Hematopoietic multipotent progenitor cell treated with erythropoietin and hydrocortisone succinate and interleukin-3 and kit ligand, for 4 days (in vitro differentiated cells): Measurements from ENCODE around the gene ENPP6.

Source experiments
- DNase-seq: peaks from one replicate; pipeline ENCODE4 v3.0.0-alpha.2; 2015

ENPP6 gene

DNA sequence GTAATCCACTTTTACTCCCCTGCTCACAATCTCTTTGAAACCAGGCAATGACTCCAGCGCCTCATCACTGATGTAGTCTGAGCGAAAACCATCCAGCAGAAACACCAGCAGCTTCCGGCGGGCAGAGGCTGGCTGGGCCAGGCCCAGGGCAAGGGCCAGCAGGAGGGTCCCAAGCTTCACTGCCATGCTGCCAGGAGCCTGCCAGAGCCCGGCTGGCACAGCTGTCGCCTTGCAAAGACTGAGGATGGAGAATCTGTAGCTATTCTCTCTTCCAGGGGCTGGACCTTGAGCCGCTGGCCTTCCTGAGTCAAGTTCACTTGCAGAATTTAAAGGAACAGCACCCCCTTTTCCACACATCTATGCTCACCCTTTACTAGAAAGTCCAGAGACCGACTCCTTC is at the start of gene ENPP6:
TSS of gene ENPP6 (minus strand) at position 240 of the 400 bp plus-strand sequence. CDS start at position 186, 54 bp downstream.
- no peak for DNase-seq

DNA sequence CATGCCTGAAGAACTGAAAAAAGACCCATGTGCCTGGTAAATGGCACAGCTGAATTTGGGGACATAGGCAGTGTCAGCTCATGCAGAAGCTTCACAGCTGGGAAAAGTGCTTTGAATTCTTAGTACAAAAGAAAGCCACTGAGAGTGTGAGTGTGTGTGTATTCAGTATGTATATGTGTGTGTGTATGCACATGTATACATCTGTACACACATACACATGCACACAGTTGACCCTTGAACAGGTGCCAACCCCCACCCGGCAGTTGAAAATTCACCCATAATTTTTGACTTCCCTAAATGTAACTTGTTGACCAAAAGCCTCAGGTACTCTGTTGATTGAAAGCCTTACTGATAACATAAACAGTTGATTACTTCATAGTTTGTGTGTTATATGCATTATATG is 49.5 kb upstream of the ENPP6 start:
- DNase-seq, result no peak

DNA sequence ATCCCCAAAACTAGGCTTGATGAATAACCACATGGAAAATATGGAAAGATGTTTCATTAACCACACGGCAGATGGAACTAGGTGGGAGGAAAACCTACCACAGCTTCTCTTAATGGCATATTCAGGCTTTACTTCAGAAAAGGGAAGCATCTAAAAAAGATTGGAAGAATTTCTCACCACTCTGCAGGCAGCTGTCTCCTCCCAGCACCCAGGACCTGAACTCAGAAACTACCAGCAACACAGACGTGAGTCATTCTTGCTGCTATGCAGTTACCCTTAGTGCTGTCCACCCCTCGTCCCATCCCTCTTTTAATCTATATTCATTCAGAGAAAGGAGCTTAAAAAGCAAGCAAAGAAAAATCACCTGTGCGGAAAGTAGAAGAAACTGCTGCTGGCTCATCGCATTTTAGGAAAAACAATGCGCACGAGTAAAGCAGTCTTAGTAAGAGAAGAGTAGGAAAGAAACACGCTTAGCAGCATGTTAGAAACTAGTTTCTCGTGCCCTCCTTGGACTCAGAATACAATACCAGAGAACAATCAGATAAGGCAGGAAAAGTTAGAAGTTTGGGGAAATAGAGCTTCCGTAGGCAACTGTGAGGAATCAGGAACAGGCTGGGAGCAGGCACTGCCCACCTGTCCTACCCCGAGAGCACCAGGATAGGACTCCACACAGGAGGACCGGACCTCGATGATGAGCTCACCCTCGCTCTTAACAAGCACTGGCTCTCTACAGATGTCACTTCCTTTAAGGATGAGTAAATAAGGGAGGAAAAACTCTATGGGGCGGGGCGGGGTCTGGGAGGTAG is 48.1 kb upstream of the ENPP6 start:
- DNase-seq, result peak; percentile 25

DNA sequence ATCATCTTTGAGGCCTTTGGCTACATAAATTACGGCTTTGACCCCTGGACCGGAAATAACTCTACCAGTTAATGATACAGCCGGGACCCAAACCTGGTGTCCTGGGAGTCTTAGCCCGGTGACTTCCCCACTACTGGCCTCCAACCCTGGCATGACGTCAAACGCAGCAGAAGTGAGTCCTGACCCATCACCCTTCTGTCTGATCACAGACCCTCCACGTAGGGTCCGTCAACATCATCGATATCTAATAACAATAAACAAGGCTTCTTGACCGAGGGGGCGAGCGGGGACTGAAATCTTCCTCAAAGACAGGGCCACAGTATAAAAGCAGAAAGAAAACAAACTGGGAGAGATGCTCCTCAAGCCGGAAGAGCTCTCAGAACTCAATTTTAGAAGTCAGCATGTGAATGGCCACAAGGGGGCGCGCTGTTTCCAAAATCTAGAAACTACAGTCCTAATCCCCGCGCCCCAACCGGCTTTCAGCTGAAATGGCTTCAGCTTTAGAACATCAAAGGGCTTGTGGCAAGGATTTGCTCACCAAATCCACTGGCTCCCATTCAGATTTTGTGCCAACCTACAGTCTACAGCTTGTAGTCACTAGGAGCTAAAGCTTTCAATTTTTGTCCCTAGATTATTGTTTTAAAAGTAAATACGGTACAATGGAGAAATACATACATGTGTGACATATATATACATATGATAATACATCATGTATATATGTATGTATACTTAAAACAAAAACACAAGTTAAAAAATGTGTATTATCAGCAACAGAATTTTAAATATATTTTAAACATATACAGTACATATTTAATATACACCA is 46.4 kb upstream of the ENPP6 start:
- DNase-seq, result peak; percentile 97

GRCh38 chr4:184263461-184263860 is 45.8 kb upstream of the ENPP6 start:
- DNase-seq, result no peak

DNA sequence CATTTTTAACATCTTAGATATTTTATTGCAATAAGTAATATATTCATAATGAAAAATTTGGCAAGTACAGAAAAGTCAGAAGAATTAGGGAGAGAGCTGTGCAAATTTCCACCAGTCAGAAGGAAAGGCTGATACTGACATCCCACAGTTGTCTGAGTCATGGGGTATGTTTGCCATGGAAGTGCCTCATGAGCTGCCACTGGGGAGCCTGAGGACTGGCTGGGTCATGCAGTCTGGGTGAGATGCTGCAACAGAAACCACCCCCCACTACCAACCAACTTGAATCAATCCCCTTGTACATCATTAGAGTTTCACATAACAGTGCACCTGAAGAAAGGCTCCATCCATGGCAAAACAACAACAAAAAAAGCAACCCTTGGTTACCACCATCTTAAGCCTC is 45.2 kb upstream of the ENPP6 start:
- no peak for DNase-seq

GRCh38 chr4:184261246-184261645 is 43.6 kb upstream of the ENPP6 start:
- no peak for DNase-seq

DNA sequence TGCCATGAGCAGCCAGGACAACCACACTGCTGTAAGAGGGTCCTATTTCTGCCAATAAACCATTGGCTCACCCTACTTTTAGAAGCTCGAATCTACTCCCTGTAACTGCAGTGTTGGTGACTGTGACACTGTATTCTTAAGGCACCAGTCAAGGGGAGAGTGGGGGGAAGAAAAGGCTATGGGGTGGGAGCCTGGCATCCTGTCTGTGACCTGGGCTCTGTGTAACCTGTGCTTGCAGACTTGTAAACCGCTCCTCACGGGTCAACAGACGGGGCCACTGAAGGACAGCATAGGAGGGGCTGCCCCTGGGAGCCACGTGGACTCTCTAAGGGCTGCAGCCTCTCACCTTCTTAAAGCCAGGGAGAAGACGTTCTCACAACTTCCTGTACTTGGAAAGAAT is 42.2 kb upstream of the ENPP6 start:
- DNase-seq, result no peak

DNA sequence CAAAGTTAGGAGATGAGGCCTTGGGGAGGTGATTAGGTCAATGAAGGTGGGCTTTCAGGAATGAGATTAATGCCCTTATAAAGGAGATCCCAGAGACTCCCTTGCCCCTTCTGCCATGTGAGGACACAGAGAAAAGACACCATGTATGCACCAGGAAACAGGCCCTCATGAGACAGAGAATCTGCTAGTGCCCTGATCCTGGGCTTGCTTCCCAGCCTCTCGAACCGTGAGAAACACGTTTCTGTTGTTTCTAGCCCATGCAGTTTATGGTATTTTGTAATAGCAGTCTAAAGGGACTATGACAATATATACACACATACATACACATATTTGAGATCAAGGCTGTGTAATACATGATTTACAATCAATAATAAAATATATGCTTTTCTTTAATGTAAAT is 41.4 kb upstream of the ENPP6 start:
- no peak for DNase-seq

DNA sequence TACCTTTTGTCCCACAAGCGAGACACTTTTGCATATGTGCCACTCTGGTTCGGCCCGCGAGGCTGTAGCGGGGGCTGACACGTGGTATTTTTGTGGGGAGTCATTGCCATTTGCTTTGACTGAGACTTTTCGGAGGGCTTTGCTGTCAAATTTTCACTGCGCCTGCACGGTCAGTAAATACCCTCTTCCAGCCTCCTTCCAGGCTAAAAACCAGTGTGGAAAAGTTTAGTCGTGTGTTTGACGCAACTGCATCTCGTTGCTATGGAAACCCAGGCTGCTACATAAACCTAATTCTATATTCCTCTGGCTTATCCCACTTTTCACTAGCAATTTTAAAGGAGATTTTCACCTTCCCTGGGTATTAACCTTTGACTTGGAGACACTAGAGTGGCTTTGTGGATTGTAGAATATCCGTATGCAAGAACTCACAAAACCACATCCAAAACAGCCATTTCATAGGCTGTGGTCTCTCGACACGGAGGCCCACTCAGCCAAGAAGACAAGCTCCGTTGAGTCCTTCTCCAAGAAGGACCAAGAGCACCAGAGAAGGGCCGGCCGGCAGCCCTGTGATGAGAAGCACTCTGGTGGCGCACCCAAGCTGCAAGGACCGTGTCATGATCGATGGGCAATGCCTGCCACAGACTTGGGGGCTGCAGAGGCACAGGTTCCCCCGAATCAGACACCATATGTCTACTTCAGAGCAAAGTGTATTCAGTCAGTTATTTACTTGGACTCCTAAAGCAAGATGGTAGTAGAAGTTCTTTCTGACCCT is 38.4 kb upstream of the ENPP6 start:
- DNase-seq, result no peak

- DNase-seq, result no peak
These were observed 37.7 kb upstream of the ENPP6 start for GRCh38 chr4:184255361-184255760.

DNA sequence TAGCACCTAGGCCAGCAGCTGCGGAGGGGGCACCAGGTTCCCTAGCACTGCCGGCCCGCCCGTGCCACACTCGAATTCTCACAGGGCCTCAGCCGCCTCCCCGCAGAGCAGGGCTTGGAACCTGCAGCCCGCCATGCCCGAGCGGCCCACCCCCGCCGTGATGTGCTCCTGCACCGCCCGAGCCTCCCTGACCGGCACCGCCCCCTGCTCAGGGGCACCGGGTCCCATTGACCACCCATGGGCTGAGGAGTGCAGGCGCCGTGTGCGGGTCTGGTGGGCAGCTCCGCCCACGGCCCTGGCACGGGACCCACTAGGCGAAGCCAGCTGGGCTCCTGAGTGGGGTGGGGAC is 35.4 kb upstream of the ENPP6 start:
- no peak for DNase-seq

GRCh38 chr4:184252136-184253071 is 34.7 kb upstream of the ENPP6 start:
- DNase-seq, result no peak

GRCh38 chr4:184251670-184251980 is 34.0 kb upstream of the ENPP6 start:
- DNase-seq, result no peak

DNA sequence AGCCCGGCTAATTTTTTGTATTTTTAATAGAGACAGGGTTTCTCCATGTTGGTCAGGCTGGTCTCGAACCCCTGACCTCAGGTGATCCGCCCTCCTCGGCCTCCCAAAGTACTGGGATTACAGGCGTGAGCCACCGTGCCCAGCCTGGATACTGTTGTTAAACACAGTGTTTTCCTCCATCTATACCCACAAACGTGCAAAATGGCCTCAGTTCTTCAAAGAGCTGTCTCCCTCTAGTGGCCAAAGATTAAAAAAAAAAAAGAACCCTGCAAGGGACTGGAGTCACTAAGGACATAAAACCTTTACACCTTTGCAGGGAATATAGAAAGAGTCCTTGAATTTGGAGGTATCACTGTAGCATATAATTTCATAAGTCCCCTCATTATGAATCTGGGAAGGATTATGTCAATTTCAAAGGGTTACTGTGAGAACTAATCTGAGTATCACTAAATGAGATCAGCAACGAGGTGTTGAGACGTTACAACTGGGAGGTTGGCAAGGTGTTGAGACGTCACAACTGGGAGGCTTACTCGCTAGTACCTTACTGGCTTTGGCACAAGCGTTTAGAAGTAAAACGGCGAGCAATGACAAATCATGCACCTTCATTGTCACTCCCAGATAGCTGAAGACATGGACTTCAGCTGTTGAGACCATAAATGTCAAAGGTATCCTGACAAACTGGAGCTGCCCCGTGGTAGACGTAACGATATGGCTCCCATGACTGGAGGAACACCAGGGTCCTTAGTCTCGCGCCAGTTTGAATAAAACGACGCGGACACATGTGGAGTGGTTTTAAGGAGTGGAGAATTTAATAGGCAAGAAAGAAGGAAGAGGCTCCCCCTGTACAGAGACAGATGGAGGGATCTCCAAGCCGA is 33.4 kb upstream of the ENPP6 start:
- DNase-seq, result peak; percentile 90

DNA sequence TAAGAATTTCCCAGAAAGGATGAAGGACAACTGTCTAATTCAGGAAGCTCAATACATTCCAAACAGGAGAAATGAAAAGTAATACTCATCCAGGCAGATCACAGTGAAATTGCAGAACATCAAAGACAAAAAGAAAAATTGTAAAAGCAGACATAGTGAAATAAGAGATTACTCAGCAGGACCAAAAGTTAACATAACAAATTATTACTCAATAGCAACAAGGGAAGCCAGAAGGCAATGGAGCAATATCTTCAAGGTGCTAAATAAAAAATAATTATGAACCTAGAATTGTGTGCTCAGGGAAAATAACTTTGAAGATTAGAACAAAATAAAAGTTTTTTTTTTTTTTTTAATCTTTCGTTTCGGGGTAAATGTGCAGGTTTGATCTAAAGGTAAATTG is 30.5 kb upstream of the ENPP6 start:
- DNase-seq, result no peak

- DNase-seq, result no peak
These were observed 29.7 kb upstream of the ENPP6 start for GRCh38 chr4:184247421-184247820.

DNA sequence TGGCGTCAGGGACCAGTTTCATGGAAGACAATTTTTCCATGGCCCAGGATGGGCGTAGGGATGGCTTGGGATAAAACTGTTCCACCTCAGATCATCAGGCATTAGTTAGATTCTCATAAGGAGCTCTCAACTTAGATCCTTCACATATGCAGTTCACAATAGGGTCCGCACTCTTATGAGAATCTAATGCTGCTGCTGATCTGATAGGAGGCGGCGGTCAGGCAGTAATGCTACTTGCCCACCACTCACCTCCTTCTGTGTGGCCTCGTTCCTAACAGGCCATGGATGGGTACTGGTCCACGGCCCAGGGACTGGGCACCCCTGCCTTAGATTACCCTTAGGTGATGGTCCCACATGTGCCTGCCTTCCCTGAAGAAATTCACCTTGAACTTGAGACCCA is 28.8 kb upstream of the ENPP6 start:
- no peak for DNase-seq

GRCh38 chr4:184238072-184238745 is 20.5 kb upstream of the ENPP6 start:
- DNase-seq, result peak; percentile 72

GRCh38 chr4:184237612-184238011 is 19.9 kb upstream of the ENPP6 start:
- peak; percentile 21 for DNase-seq

GRCh38 chr4:184235526-184235925 is 17.9 kb upstream of the ENPP6 start:
- no peak for DNase-seq
